Measurements from ENCODE around the gene FAHD2B.
"Not testable (repeated sequence)": the region's sequence is repeated elsewhere in the genome, so short reads cannot be mapped to it uniquely, and the experiment has no call there.

The FAHD2B gene

GRCh38 chr2:97067279-97068004 is 27.2 kb downstream of the FAHD2B start:
- DNase-seq: peak; percentile 0

GRCh38 chr2:97066030-97066429 is 28.7 kb downstream of the FAHD2B start:
- DNase-seq: not testable (repeated sequence)

- DNase-seq: not testable (repeated sequence)
Measured at GRCh38 chr2:97062020-97062419, 32.7 kb downstream of the FAHD2B start.

GRCh38 chr2:97059782-97060181 is 34.9 kb downstream of the FAHD2B start:
- not testable (repeated sequence) for DNase-seq

GRCh38 chr2:97056150-97056549 is 38.5 kb downstream of the FAHD2B start:
- not testable (repeated sequence) for DNase-seq

- not testable (repeated sequence) for DNase-seq
Measured at GRCh38 chr2:97050032-97050431, 44.6 kb downstream of the FAHD2B start.

GRCh38 chr2:97048448-97048847 is 46.2 kb downstream of the FAHD2B start:
- DNase-seq: not testable (repeated sequence)

- DNase-seq: not testable (repeated sequence)
Measured at GRCh38 chr2:97046676-97047075, 48.0 kb downstream of the FAHD2B start.

- not testable (repeated sequence) for DNase-seq
Measured at GRCh38 chr2:97045895-97046499, 48.7 kb downstream of the FAHD2B start.

All from T1000 (cell line).